HG02981 (cell line): ENCODE results near the gene ZNF536.
"Not testable (repeated sequence)": the region's sequence is repeated elsewhere in the genome, so short reads cannot be mapped to it uniquely, and the experiment has no call there.

Experiments used
- ATAC-seq: cut with Tn5 transposase; IDR thresholded peaks from one replicate; pipeline ENCODE4 v1.9.1; 2021; ENCODE audit warnings: mild to moderate bottlenecking, moderate library complexity; ENCODE audit not compliant: unreplicated experiment

The ZNF536 gene

DNA sequence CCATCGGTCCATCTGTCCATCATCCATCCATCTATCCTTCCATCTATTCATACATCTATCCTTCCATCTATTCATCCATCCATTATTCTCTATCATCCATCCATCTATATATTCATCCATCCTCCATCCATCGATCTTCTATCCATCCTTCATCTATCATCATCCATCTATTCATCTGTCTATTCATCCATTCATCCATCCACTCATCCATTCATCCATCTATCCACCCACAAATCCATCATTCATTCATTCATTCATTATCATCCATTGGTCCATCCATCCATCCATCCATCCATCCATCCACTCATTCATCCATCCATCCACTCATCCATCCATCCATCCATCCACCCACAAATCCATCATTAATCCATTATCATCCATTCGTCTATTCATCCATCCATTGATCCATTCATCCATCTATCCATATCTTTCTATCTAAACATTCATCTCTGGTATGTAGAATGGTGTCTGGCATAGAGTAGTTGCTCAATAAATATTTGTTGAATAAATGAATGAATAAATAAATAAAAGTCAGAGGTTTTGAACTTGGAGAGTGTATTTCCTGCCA, 36.6 kb downstream of the ZNF536 start:
- ATAC-seq, result no peak

DNA sequence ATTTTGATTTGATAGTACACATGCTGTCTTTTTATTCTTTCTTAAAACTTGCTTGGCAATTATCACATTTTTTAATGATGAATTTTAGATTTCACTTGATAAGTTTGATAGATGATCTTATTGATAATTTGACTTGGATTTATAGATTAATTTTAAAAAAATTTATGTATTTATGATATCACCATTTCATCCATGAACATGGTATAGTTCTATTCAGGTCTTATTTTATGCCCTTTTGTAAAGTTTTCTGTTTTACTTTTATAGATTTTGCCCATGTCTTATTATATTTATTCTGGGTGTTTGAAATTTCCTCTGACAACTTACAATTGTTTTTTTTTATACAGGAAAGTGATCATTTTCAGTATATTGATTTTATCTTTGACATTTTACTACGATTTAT, 39.5 kb downstream of the ZNF536 start:
- no peak for ATAC-seq

DNA sequence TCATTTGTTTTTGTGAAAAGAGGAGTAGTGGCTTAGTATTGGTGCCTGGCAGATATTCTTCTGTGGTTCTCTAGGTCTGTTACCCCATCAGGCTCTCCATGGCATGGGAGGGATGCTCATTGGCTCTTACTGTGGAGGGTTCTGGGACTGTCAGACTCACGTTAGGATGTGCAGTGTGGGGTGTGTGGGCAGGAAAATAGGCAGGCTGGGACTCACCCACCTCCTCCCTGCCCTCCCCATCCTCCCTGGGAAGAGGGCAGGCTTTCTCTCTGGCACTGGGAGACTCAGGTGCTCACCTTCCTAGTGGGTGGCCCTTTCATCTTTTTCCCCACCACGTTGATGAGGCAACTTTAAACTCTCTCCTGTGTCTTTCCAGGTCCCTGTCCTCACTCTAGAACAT, 44.2 kb downstream of the ZNF536 start:
- ATAC-seq, result no peak

DNA sequence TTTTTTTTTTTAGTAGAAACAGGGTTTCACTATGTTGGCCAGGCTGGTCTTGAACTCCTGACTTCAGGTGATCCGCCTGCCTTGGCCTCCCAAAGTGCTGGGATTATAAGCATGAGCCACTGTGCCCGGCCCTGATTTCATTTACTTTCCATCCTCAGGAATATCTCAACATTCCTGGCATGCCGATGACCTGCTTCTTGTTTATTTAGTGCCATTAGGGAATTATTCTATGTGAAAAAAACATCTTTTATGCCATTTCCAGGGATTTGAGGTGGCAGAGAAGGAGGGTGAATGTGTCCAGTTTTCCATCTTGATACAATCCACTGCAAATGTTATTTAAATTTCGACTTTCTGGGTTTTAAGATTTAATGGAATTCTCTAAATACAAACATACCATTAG, 45.0 kb downstream of the ZNF536 start:
- ATAC-seq, result not testable (repeated sequence)

DNA sequence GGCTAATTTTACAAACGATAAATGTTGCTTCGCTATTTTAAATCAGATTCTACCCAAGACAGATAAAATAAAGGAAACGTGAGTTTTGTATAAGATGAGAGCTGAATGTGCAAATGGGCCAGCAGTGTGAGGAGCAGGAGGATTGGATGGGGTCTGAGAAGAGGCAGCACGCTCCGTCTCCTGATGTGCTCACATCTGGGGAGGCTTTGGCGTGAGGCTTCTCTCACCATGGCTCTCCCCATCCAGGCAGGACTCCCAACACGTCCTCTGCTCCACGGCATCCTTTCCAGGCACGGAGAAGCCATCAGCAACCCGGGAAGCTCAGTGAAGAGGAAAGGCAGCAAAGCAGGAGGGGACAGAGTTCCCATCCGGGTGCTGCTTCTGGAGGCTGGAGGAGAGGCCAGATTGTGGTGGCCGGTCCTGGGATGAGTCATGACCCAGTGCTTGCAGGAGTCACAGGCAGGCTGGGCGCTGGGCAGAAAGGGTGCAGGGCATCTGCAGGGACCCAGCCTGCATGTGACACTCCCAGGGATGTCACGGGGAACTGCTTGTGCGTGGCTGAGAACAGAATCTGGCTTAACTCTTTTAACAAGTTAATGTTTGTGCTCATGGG, 47.5 kb downstream of the ZNF536 start:
- ATAC-seq, result no peak

DNA sequence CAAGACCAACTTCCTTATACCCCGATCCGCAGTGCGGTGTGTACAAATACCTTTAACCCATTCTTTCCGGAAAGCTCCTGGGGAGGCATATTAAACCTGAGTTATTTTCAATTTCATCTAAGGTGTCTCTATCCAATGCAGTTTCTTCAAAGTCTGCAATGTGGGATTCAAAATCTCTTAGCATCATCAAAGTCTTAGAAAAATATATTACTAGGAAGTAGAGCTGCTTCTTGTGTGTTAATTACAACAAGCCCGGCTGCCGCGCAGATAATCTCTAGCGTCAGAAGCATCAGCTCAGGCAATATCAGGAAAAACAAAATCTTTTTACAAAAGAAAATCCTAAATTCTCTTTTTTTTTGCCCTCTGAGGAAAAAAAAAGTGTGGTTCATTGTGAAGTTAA, 48.1 kb downstream of the ZNF536 start:
- no peak for ATAC-seq

DNA sequence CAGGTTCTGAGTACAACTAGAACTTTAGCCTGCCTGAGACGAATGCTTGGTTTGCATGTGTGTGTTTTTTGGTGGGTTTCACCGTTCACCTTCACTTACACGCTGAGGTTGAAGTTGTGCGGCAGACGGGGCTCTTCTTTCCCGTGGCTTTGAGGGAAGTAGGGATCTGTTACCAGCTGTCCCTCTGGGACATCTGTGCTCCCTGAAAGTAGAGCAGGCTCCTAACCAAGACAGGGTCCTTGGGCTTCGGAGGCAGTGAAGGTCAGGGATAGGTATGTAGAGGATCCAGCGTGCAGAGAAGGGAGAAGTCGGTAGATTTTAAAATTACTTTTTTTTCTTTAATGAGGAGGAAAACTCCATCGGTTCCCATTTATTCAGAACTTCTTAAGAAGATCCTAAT, 48.7 kb downstream of the ZNF536 start:
- no peak for ATAC-seq

DNA sequence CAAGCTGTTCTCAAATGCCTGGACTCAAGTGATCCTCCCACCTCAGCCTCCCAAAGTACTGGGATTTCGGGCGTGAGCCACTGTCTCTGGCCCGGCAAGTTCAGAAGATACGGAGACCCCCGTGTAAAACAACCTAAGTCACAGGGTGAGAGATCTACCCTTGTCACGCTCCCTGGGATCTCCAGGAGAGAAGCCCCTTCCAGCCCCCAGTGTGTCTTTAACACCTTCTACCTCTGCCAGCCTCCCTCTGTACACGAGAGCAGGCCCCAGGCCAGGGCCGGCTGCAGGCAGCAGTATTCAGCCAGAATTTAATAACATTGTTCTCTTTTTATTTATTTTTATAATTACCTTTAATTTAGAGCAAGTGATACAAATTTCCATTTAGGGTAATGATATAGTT, 49.4 kb downstream of the ZNF536 start:
- no peak for ATAC-seq

DNA sequence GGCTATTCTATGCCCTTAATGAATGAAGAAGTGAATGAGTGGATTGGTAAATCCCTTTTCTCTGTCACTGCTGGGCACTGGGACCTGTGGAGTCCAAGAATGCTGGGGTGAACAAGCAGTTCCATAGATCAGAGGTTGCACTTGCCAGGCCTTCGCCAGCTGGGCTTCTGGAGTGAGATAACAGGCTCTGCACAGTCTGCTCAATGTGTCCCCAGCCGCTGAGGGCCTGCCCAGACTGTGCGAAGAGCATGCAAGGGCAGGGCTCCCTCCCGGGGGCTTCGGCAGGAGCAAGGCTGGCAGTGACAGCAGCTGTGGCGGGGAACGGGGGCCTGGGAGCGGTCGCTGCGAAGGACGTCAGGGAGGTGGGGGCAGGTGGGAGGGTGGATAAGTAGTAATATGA, 51.3 kb downstream of the ZNF536 start:
- no peak for ATAC-seq

DNA sequence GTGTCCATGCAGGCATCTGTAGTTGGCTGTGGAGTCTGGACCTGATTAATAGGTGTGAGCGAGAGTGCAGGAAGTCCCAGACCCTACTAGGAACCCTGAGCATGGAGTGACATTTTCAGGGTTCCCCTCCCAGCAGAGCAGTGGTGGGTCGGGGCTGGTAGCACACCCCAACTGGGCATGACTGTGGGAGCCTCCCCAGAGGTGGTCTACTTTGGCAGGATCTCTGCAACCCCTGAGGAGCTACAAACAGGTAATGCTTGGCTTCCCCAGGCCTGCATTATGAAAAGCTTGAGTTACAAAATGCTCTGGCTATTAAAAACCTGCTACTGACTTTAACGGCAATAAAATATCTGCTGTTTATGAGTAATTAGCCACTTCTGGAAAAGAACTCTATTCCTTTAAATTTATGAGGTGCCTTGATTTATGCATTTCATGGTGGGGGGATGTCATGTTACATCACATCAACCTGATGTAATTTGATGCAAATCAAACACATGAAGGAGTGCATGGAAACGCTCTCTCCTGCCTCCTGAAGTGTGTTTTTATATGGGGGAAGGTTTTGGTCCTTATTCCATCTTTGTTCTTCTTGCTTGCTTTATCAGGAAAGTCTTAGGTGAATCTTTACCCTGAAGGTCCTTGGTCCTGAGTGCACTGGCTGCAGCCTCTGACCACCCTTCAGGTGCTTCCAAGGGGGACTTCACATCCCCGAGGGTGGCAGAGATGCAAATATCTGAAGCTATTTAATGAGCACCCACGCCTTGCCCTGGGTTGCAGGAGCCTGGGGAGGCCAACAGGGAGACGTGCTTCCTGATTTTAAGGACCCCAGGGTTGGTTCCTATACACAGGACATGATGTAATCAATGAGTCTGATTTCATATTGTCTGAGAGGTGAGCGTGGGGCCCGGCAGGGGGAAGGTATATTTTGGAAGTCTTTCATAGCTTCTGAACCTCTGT, 54.0 kb downstream of the ZNF536 start:
- no peak for ATAC-seq

DNA sequence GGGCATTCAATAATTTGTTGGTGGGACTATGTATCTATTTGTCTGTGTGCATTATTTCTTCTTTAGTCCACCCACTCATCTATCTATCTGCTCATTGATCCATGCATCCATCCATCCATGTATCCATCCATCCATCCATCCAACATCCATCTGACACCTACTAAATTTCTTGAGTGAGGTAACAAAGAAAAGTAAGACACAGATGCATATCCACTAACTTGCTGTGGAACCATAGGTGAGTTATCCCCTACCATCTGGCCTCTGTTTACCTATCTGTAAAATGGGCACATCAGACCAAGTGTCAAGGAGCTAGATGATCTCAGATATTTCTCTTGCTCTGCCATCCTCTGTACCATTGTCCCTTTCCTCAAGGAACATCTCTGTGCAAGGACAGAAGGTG, 54.7 kb downstream of the ZNF536 start:
- ATAC-seq, result no peak

DNA sequence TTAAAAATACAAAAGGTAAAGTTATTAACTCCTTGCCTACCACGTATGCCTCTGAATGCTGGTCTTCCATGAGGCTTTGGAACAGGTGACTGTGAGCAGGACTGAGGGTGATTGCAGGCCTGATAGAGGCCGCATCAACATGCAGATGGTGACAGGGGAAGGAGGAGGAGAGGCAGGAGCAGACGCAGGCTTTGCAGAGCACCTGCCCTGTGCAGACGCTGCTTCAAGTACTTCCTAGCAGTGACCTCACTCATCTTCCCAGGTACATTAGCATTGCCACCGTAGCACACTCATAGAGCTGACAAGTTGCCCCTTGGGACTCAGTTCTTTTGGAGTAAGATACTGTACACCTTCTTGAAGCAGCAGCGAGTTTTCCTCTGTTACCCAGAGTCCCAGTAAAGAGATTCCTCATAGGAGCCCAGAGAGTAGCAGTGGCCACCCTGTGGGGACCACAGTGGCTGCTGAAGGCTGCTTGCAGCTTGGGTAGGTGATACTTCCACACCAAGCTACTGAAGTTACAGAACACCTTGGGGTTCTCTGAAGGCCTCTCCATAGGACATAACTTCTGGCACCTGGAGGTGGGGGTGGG, 56.0 kb downstream of the ZNF536 start:
- no peak for ATAC-seq

DNA sequence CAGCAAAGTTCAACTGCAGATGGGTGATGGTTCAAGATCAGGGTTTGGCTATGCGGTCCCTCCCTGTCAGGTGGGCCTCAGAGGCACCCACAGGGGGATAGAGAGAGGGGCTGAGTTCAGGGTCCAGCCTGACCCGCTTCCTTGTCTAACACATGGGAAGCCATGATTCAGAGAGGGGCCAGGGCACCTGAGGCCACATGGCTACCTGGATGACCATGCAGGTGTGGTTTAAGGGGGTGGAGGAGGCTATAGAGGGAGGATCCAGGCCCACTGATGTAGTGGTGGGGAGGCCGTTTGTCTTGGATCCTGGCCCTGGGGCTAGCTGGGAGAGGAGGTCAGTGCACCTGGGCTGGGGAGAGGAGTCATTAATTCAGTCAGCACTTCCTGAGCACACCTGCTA, 56.7 kb downstream of the ZNF536 start:
- no peak for ATAC-seq

DNA sequence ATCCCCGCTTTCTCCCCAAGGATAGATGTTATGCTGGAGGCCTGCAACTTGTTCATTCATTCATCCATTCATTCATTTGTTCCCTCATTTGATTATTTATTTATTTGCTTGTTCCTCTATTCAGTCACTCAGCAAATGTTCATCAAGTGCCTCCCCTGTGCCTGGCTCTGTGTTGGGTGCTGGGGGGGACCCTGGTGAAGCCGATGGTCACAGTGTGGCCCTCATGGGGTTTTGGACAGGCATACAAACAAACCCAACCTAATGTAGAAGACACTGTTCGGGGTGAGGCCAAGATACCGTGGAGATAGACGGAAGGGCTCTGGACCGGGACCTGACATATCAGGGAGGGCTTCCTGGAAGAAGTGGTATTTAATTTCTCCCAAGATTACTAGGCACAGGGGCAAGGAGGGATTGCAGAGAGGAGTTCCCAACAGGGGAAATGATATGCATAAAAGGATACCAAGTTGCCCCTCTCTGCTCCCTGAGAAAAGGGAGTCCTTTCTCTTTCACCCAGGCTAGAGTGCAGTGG, 58.1 kb downstream of the ZNF536 start:
- no peak for ATAC-seq

DNA sequence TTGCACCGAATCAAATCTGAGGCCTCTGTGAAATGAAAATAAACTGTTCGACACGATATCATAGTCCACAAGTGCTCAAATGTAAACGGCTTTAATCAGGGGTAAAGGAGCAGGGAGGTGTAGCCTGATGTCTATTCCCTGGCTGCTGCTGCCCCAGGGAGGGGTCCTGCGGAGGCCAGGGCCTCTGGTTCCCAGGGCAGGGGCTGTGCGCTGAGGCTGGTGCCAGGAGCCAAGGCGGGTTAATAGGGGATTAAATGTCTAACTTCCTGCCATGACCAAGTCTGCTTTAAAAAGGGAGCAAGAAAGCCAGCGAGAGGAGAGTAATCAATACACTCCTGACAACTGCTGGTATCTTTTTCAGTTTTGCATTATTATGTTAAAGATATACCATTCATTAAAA, 59.4 kb downstream of the ZNF536 start:
- ATAC-seq, result no peak

DNA sequence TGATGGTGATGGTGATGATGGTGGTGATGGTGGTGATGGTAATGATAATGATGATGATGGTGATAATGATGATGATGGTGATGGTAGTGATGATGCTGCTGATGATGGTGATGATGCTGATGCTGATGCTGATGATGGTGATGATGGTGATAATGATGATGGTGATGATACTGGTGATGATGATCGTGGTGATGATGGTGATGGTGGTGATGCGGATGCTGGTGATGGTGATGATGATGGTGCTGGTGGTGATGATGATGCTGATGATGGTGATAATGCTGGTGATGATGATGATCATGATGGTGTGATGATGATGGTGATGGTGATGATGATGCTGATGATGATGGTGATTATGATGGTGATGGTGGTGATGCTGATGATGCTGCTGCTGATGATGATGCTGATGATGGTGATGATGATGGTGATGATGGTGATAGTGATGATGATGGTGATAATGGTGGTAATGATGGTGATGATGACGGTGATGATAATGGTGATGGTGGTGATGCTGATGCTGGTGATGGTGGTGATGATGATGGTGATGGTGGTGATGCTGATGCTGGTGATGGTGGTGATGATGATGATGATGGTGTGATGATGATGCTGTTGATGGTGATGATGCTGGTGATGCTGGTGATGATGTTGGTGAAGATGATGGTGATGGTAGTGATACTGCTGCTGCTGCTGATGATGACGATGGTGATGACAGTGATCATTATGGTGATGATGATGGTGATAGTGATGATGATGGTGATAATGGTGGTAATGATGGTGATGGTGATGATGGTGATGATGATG, 62.8 kb downstream of the ZNF536 start:
- no peak for ATAC-seq

DNA sequence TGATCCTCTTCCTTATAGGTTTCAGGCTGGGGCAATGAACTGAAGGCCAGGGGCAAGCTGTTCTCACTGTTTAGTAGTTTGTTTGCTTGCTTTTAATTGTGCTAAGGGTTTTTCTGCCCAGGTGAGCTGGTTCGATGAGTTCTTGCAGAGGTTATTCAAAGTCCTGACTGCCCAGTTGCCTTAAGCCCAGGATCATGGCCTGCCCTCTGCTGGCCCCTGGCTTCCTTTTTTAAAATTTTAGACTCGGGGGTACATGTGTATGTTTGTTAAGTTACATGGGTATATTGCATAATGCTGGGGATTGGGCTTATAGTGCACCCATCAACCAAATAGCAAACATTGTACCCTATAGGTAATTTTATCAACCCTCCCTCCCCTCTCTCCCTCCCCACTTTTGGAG, 65.7 kb downstream of the ZNF536 start:
- ATAC-seq, result no peak

DNA sequence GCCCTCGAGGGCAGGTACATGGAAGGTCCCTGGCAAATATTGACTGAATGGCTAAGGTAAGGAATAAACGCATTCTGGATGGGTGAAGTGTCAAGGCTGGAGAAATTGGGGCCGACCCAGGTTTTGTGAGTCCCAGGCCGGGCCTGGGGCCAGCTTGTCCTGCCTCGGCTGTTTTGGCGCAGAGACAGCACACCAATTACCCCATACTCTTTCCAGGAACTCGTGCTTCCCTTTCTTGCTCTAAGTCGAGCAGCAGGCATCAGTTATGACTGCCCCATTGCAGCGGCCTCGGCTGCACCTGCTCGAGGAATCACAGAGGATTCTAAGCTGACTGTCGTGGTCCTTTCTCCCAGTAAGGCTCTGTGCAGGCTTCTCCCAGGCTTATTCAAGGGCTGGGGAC, 67.1 kb downstream of the ZNF536 start:
- no peak for ATAC-seq

DNA sequence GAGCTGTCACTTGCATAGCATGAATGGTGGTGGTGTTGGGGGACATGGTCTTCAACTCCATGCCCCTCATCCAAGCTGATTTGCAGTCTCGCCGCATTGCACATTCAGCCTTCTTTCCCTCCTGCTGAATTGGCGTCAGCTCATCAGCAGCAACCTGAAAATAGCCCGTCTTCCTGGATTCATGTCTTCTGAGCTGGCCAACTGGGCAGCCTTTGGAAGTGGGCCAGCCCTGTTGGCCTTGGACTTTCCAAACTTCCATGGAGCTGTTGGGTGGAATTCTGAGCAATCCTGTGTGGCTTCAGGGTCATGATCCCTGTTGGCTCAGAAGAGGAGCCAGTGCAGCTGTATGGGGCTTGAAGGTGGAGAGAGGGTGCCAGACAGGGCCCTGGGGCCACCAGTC, 68.8 kb downstream of the ZNF536 start:
- ATAC-seq, result no peak

DNA sequence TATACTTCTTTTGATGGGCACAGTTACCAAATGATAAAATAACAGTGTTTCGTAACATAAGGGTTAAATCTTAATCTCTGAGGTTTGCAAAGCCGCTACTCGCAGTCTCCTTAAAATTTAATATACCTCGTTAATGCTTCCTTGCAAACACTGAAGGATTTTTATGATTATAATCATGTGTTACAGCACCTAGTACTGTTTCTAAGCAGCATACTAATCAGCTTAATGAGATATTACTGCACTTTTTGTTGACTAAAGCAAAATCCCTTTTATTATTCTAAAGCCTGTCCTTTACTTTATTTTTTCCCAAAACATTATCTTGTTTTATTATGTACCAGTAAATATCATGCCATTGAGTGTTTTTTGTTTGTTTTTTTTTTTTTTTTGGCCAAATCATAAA, 70.5 kb downstream of the ZNF536 start:
- ATAC-seq, result no peak
